Activated effector memory CD4-positive, alpha-beta T cell treated with Interleukin-2 at 50 U/mL for 16 hours (primary cell): ENCODE measurements around the gene NEDD9.

Experiments
- DNase-seq: peaks from one replicate; pipeline ENCODE4 v3.0.0-alpha.2; 2020

The NEDD9 gene

DNA sequence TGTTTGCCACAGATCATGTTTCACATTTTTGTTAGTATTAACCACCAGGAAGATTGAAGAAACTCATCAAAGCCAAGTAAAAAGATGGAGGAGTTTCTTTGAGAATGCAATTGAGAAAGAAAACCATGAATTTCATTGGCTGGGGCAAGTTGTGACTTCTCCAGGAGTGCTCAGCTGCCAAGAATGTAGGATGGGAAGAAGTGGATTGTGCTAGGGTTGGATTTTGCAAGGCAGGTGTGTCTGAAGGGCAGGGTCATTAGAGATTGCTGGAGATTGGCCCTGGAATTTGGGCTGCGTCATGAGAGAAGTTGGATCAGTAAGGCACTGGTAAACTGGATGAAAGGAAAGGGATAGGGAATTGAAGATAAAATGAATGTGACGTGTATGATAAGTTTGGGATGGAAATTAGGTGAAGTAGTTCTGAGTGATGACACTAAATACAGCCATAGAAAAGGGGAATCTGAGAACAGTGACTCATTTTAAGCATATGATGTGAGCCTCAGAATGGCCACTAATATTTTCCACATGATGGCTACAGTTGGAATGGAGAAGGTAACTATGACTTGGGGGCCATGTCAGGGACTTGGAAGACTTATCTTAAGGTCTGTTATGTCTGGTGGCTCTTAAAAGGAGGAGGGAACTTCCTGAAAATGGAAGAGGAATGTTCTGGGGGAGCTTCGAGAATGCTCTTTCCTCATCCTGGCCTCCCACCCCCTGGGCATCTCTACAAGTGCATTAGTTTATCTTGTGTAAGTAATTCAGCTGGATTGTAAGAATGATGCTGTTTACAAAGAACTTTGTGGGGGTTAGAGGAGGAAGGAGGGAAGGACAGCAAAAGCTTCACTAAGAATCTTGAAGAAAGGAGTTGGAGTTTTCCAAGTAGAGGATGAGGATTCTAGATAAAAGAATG, 93.2 kb downstream of the NEDD9 start:
- no peak for DNase-seq

GRCh38 chr6:11136809-11137208, 95.7 kb downstream of the NEDD9 start:
- DNase-seq: no peak
